T-helper 17 cell (primary cell): ENCODE data around the gene GFPT1. TPM values are rescaled to one million over a fixed set of nuclear protein-coding genes. Genes with fewer than 3 reads are reported as not detected.
"Not testable (repeated sequence)": the region's sequence is repeated elsewhere in the genome, so short reads cannot be mapped to it uniquely, and the experiment has no call there.

Experiments used
- ATAC-seq: fragments of 150-1000 bp; cut with Tn5 transposase; 2 replicates; pipeline ENCODE4 v1.10.0; 2021; ENCODE audit warnings: mild to moderate bottlenecking, moderate library complexity
- DNase-seq, 3 donors: peaks; one replicate each; pipeline versions ENCODE4 v3.0.0 to v3.0.0-alpha.2; 2020 to 2021
- H3K9me3 ChIP-seq: one replicate; pipeline ENCODE4 v1.7.0; 2013; ENCODE audit warnings: low read length, mild to moderate bottlenecking; ENCODE audit not compliant: control insufficient read depth, poor library complexity, severe bottlenecking
- H3K27ac Mint-ChIP-seq: one replicate; pipeline ENCODE4 v1.8.0; 2022; ENCODE audit warnings: mild to moderate bottlenecking, moderate library complexity, mixed read lengths
- H3K27me3 Mint-ChIP-seq: one replicate; pipeline ENCODE4 v1.8.0; 2022; ENCODE audit warnings: mixed read lengths
- H3K36me3 Mint-ChIP-seq: one replicate; pipeline ENCODE4 v1.8.0; 2022; ENCODE audit warnings: low read depth, mixed read lengths
- H3K4me1 Mint-ChIP-seq: one replicate; pipeline ENCODE4 v1.8.0; 2022; ENCODE audit warnings: mild to moderate bottlenecking, mixed read lengths
- H3K4me3 Mint-ChIP-seq: one replicate; pipeline ENCODE4 v1.8.0; 2022; ENCODE audit warnings: mild to moderate bottlenecking, moderate library complexity, mixed read lengths
- total RNA-seq, 4 donors: library from RNA in 2 of 4; stranded (reverse) in 2 of 4; gene quantifications; one replicate each; pipeline ENCODE4 v1.2.3 and lab custom pipeline; 2022 to 2026

GFPT1 gene
- total RNA-seq (10 to 100 TPM; 15.1 to 18.7 TPM), total RNA-seq (lab: John Stamatoyannopoulos, UW) (48.5 to 65.8 reads per million in 2 donors)

GRCh38 chr2:69386789-69387734 is at the start of gene GFPT1:
GFPT1 (minus strand) TSS chr2:69387227; CDS start chr2:69387071, 156 bp downstream.
- DNase-seq, result peak; percentile 88 to 92 (median 89)
- Mint-ChIP-seq H3K27me3 (no peaks in the 10 kb centered on the region), H3K4me1 (peaks cover 23% of the 10 kb centered on the region), H3K27ac (peak within 1 kb of the TSS; percentile 71), H3K4me3 (peak within 1 kb of the TSS; percentile 91), H3K36me3 (peaks cover 6% of the 10 kb centered on the region)
- ATAC-seq, result peak; percentile 98
- no peaks in the 10 kb centered on the region for H3K9me3 ChIP-seq

GRCh38 chr2:69436596-69436937 is 49.5 kb upstream of the GFPT1 start:
- peaks cover 15% of the 10 kb centered on the region for H3K4me1 Mint-ChIP-seq
- ATAC-seq, result peak; percentile 5
- peak overlapping the region; percentile 97 for H3K27ac Mint-ChIP-seq
- H3K36me3 Mint-ChIP-seq, result no peaks in the 10 kb centered on the region
- peak overlapping the region; percentile 93 for H3K4me3 Mint-ChIP-seq
- H3K9me3 ChIP-seq, result no peaks in the 10 kb centered on the region
- no peaks in the 10 kb centered on the region for H3K27me3 Mint-ChIP-seq
- DNase-seq, result no peak

DNA sequence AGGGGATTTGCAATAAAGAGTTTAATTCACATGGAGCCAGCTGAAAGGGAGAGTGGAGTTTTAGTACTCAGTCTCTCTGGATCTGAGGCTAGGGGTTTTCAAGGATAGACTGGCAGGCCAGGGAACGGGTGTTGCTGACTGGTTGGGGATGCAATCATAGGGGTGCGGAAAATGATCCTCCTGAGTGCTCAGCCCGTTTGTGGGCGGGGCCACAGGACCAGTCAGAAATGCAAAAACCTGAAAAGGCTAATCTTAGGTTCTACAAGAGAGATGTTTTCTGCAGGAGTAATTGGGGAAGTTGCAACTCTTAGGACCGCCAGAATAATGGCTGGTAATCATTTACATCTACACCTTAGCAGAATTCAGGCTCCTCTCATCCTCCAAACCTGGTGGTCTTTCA is 47.7 kb upstream of the GFPT1 start:
- no peak overlapping the region for H3K27ac Mint-ChIP-seq
- no peak overlapping the region for H3K4me3 Mint-ChIP-seq
- no peaks in the 10 kb centered on the region for H3K9me3 ChIP-seq
- DNase-seq (no peak), ATAC-seq (no peak)
- no peaks in the 10 kb centered on the region for H3K27me3 Mint-ChIP-seq
- H3K36me3 Mint-ChIP-seq, result no peaks in the 10 kb centered on the region
- peaks cover 15% of the 10 kb centered on the region for H3K4me1 Mint-ChIP-seq

- no peak for ATAC-seq
- no peak for DNase-seq
- Mint-ChIP-seq H3K4me3 (no peak overlapping the region), H3K27me3 (no peaks in the 10 kb centered on the region), H3K4me1 (peaks cover 5% of the 10 kb centered on the region), H3K36me3 (no peaks in the 10 kb centered on the region), H3K27ac (no peak overlapping the region)
- H3K9me3 ChIP-seq, result no peaks in the 10 kb centered on the region
These were observed 42.6 kb upstream of the GFPT1 start for GRCh38 chr2:69429491-69430183.

- no peaks in the 10 kb centered on the region for H3K36me3 Mint-ChIP-seq
- no peaks in the 10 kb centered on the region for H3K27me3 Mint-ChIP-seq
- no peak overlapping the region for H3K4me3 Mint-ChIP-seq
- ATAC-seq (no peak), DNase-seq (no peak)
- peaks cover 3% of the 10 kb centered on the region for H3K4me1 Mint-ChIP-seq
- no peaks in the 10 kb centered on the region for H3K9me3 ChIP-seq
- no peak overlapping the region for H3K27ac Mint-ChIP-seq
These were observed 42.0 kb upstream of the GFPT1 start for GRCh38 chr2:69428981-69429380.

GRCh38 chr2:69424419-69424818 is 37.4 kb upstream of the GFPT1 start:
- peaks cover 3% of the 10 kb centered on the region for H3K36me3 Mint-ChIP-seq
- no peaks in the 10 kb centered on the region for H3K9me3 ChIP-seq
- H3K27ac Mint-ChIP-seq, result no peak overlapping the region
- H3K4me1 Mint-ChIP-seq, result peaks cover 2% of the 10 kb centered on the region
- H3K27me3 Mint-ChIP-seq, result no peaks in the 10 kb centered on the region
- DNase-seq (no peak), ATAC-seq (no peak)
- no peak overlapping the region for H3K4me3 Mint-ChIP-seq

DNA sequence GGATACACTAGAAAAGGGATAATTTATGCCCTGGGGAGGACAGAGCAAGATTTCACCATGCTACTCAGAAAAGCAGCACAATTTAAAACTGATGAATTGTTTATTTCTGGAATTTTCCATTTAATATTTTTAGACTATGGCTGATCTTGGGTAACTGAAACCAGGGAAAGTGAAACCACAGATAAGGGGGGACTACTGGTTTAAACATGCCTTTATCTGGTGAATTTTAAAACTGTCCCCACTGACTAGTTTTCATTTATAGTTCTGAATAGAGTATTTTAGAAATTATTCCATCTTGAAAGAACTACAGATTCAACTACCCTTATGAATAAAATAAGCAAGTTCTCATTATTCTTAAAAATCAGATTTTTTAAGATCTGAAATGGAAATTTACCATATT is 35.2 kb upstream of the GFPT1 start:
- Mint-ChIP-seq H3K4me3 (no peak overlapping the region), H3K27me3 (no peaks in the 10 kb centered on the region), H3K27ac (no peak overlapping the region), H3K4me1 (peaks cover 2% of the 10 kb centered on the region), H3K36me3 (peaks cover 3% of the 10 kb centered on the region)
- ATAC-seq (no peak), DNase-seq (no peak)
- H3K9me3 ChIP-seq, result no peaks in the 10 kb centered on the region

GRCh38 chr2:69419111-69419510 is 32.1 kb upstream of the GFPT1 start:
- not testable (repeated sequence) for H3K36me3 Mint-ChIP-seq, DNase-seq, ATAC-seq, H3K27me3 Mint-ChIP-seq, H3K4me3 Mint-ChIP-seq, H3K27ac Mint-ChIP-seq, H3K4me1 Mint-ChIP-seq, H3K9me3 ChIP-seq

DNA sequence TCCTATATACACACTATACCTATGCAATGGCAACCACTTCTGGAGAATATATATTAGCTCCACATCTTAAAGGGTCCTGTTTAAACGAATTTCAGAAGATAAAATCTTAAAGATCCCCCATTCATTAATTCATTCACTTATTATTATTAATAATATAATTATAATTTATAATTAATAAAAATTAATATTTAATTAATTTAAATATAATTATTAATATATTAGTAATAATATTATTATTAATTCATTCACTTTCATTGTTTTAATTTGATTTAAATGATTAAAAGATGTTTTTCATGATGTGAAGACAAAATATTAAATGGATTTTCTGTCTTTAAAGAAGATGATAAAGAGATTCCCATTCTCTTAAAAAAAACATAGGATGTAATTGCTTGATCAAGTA is 29.1 kb upstream of the GFPT1 start:
- Mint-ChIP-seq H3K27me3 (no peaks in the 10 kb centered on the region), H3K4me3 (no peak overlapping the region), H3K36me3 (peaks cover 3% of the 10 kb centered on the region), H3K27ac (no peak overlapping the region), H3K4me1 (peaks cover 2% of the 10 kb centered on the region)
- no peak for ATAC-seq
- DNase-seq, result no peak
- no peaks in the 10 kb centered on the region for H3K9me3 ChIP-seq

- DNase-seq (no peak), ATAC-seq (no peak)
- H3K9me3 ChIP-seq, result no peaks in the 10 kb centered on the region
- Mint-ChIP-seq H3K36me3 (no peaks in the 10 kb centered on the region), H3K27me3 (no peaks in the 10 kb centered on the region), H3K4me3 (no peak overlapping the region), H3K4me1 (no peaks in the 10 kb centered on the region), H3K27ac (no peak overlapping the region)
These were observed 24.1 kb upstream of the GFPT1 start for GRCh38 chr2:69411120-69411519.

- H3K9me3 ChIP-seq, result no peaks in the 10 kb centered on the region
- H3K27ac Mint-ChIP-seq, result no peak overlapping the region
- peaks cover 2% of the 10 kb centered on the region for H3K36me3 Mint-ChIP-seq
- no peak for ATAC-seq
- H3K4me3 Mint-ChIP-seq, result no peak overlapping the region
- H3K4me1 Mint-ChIP-seq, result no peaks in the 10 kb centered on the region
- no peaks in the 10 kb centered on the region for H3K27me3 Mint-ChIP-seq
- DNase-seq, result no peak
These were observed 18.3 kb upstream of the GFPT1 start for GRCh38 chr2:69405306-69405705.

- H3K4me1 Mint-ChIP-seq, result no peaks in the 10 kb centered on the region
- no peak for ATAC-seq
- no peak for DNase-seq
- H3K27ac Mint-ChIP-seq, result no peak overlapping the region
- H3K27me3 Mint-ChIP-seq, result no peaks in the 10 kb centered on the region
- peaks cover 4% of the 10 kb centered on the region for H3K36me3 Mint-ChIP-seq
- H3K4me3 Mint-ChIP-seq, result no peak overlapping the region
- no peaks in the 10 kb centered on the region for H3K9me3 ChIP-seq
These were observed 13.1 kb upstream of the GFPT1 start for GRCh38 chr2:69400121-69400520.

GRCh38 chr2:69397234-69397633 is 10.2 kb upstream of the GFPT1 start:
- no peaks in the 10 kb centered on the region for H3K27me3 Mint-ChIP-seq
- H3K4me1 Mint-ChIP-seq, result no peaks in the 10 kb centered on the region
- H3K36me3 Mint-ChIP-seq, result peaks cover 2% of the 10 kb centered on the region
- no peak for DNase-seq
- no peak for ATAC-seq
- H3K9me3 ChIP-seq, result no peaks in the 10 kb centered on the region
- H3K4me3 Mint-ChIP-seq, result no peak overlapping the region
- no peak overlapping the region for H3K27ac Mint-ChIP-seq
